SK-N-SH treated with all-trans-retinoic acid at 6 μM for 48 hours (cell line): ENCODE data around the gene MAD2L2.

Experiments
- ATAC-seq: fragments of 200-7000 bp; cut with Tn5 transposase; 3 replicates; pipeline ENCODE4 v1.9.1; 2020; ENCODE audit warnings: mild to moderate bottlenecking, moderate library complexity
- ARNTL ChIP-seq: fragments of 450-650 bp; formaldehyde crosslinking; IDR thresholded peaks from 2 replicates; pipeline ENCODE4 v1.5.0; 2020; ENCODE audit warnings: low read depth, mild to moderate bottlenecking, moderate library complexity, borderline replicate concordance
- BACH2 ChIP-seq: fragments of 250-450 bp; sonication (Bioruptor Pico); IDR thresholded peaks from 2 replicates; pipeline ENCODE4 v1.9.0; 2021; ENCODE audit warnings: mild to moderate bottlenecking, borderline replicate concordance
- CSDC2 ChIP-seq: fragments of 250-450 bp; sonication (Bioruptor Pico); IDR thresholded peaks from 2 replicates; pipeline ENCODE4 v1.5.0; 2020; ENCODE audit warnings: mild to moderate bottlenecking, moderate library complexity
- ESRRG ChIP-seq: fragments of 250-450 bp; sonication (Bioruptor Pico); IDR thresholded peaks from 2 replicates; pipeline ENCODE4 v1.6.1; 2021; ENCODE audit warnings: mild to moderate bottlenecking
- GLIS3 ChIP-seq: fragments of 250-450 bp; sonication (Bioruptor Pico); IDR thresholded peaks from 2 replicates; pipeline ENCODE4 v1.5.0; 2020; ENCODE audit warnings: mild to moderate bottlenecking, moderate library complexity
- ISL1 ChIP-seq: fragments of 250-450 bp; sonication (Bioruptor Pico); IDR thresholded peaks from 2 replicates; pipeline ENCODE4 v2.1.2; 2022; ENCODE audit warnings: mild to moderate bottlenecking, moderate library complexity
- OSR1 ChIP-seq: fragments of 250-450 bp; sonication (Bioruptor Pico); IDR thresholded peaks from 2 replicates; pipeline ENCODE4 v1.8.0; 2022; ENCODE audit warnings: moderate library complexity, mild to moderate bottlenecking, inconsistent platforms
- PPARA ChIP-seq: fragments of 250-450 bp; sonication (Bioruptor Pico); IDR thresholded peaks from 2 replicates; pipeline ENCODE4 v1.5.0; 2020; ENCODE audit warnings: mild to moderate bottlenecking, borderline replicate concordance
- RARB ChIP-seq: fragments of 250-450 bp; sonication (Bioruptor Pico); IDR thresholded peaks from 2 replicates; pipeline ENCODE4 v1.8.0; 2021; ENCODE audit warnings: mild to moderate bottlenecking, moderate library complexity
- SNAI2 ChIP-seq: fragments of 250-450 bp; sonication (Bioruptor Pico); IDR thresholded peaks from 2 replicates; pipeline ENCODE4 v1.5.0; 2020; ENCODE audit warnings: mild to moderate bottlenecking, moderate library complexity
- TCF4 ChIP-seq: fragments of 250-450 bp; sonication (Bioruptor Pico); IDR thresholded peaks from 2 replicates; pipeline ENCODE4 v1.8.0; 2021; ENCODE audit warnings: mild to moderate bottlenecking, moderate library complexity, borderline replicate concordance
- ZC3H10 ChIP-seq: fragments of 250-450 bp; sonication (Bioruptor Pico); IDR thresholded peaks from 2 replicates; pipeline ENCODE4 v1.5.1; 2021; ENCODE audit warnings: mild to moderate bottlenecking, moderate library complexity
- ZFP30 ChIP-seq: fragments of 450-650 bp; formaldehyde crosslinking; IDR thresholded peaks from 2 replicates; pipeline ENCODE4 v1.5.0; 2022; ENCODE audit warnings: mild to moderate bottlenecking, moderate library complexity
- ZNF70 ChIP-seq: fragments of 450-650 bp; formaldehyde crosslinking; IDR thresholded peaks from 2 replicates; pipeline ENCODE4 v1.5.0; 2020; ENCODE audit warnings: mild to moderate bottlenecking, moderate library complexity
- ZNF8 ChIP-seq: fragments of 450-650 bp; formaldehyde crosslinking; IDR thresholded peaks from 2 replicates; pipeline ENCODE4 v1.5.0; 2020; ENCODE audit warnings: mild to moderate bottlenecking, moderate library complexity
- TF ChIP-seq, protein P1 (sequence below): fragments of 250-450 bp; sonication (Bioruptor Pico); IDR thresholded peaks from 2 replicates; pipeline ENCODE4 v1.8.0; 2020; ENCODE audit warnings: mild to moderate bottlenecking, moderate library complexity, borderline replicate concordance
- TF ChIP-seq, protein P2 (sequence below): fragments of 250-450 bp; sonication (Bioruptor Pico); IDR thresholded peaks from 2 replicates; pipeline ENCODE4 v1.5.1; 2021; ENCODE audit warnings: mild to moderate bottlenecking, moderate library complexity
- TF ChIP-seq, protein P3 (sequence below): fragments of 250-450 bp; sonication (Bioruptor Pico); IDR thresholded peaks from 2 replicates; pipeline ENCODE4 v1.5.0; 2020; ENCODE audit warnings: mild to moderate bottlenecking, moderate library complexity

The MAD2L2 gene

DNA sequence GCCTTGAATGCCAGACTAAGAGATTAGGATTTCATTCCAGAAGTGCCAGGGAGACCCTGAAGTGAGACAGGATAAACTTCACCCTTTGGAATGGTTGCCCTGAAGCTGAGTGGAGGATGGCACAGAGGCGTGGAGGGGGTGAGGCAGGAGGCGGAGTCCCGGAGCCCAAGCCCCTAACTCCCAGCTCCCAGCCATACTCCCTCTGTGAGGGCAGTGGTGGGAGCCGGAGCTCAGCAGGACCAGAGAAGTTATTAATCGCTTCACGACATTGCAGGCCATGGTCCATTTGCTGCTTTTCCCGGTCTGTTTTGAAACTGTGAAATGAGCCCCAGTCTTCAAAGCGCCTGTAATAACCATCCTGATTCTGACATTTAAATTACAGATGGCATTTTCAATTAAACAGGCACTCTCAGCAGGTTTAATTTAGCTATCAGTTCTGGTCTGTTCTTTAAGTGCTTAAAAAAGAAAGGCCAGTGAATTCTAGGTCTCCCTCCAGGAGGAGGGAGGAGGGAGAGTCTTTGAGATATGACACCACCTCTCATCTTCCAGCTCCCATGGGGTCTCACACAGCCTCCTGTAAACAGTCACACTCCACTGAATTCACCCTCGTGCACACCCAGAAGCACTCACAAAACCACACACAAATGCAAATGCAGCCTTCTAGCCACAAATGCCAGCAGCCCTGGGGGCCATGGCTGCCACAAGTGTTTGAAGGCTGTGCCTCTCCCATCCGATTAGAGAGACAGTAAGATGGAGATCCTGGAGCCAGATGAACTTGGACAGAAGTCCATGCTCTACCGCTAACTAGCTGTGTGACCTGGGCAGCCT is 46.4 kb downstream of the MAD2L2 start:
- ATAC-seq = no peak
- TF ChIP-seq OSR1 (CRISPR knock-in tag) (no peak), ESRRG (CRISPR knock-in tag) (no peak), ISL1 (no peak), ZC3H10 (CRISPR knock-in tag) (no peak), GLIS3 (CRISPR knock-in tag) (no peak), ZFP30 (CRISPR knock-in tag) (no peak), RARB (CRISPR knock-in tag) (no peak), PPARA (CRISPR knock-in tag) (no peak)
- TF ChIP-seq, protein P1, sequence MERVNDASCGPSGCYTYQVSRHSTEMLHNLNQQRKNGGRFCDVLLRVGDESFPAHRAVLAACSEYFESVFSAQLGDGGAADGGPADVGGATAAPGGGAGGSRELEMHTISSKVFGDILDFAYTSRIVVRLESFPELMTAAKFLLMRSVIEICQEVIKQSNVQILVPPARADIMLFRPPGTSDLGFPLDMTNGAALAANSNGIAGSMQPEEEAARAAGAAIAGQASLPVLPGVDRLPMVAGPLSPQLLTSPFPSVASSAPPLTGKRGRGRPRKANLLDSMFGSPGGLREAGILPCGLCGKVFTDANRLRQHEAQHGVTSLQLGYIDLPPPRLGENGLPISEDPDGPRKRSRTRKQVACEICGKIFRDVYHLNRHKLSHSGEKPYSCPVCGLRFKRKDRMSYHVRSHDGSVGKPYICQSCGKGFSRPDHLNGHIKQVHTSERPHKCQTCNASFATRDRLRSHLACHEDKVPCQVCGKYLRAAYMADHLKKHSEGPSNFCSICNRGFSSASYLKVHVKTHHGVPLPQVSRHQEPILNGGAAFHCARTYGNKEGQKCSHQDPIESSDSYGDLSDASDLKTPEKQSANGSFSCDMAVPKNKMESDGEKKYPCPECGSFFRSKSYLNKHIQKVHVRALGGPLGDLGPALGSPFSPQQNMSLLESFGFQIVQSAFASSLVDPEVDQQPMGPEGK (CRISPR knock-in tag) = no peak
- TF ChIP-seq, protein P2, sequence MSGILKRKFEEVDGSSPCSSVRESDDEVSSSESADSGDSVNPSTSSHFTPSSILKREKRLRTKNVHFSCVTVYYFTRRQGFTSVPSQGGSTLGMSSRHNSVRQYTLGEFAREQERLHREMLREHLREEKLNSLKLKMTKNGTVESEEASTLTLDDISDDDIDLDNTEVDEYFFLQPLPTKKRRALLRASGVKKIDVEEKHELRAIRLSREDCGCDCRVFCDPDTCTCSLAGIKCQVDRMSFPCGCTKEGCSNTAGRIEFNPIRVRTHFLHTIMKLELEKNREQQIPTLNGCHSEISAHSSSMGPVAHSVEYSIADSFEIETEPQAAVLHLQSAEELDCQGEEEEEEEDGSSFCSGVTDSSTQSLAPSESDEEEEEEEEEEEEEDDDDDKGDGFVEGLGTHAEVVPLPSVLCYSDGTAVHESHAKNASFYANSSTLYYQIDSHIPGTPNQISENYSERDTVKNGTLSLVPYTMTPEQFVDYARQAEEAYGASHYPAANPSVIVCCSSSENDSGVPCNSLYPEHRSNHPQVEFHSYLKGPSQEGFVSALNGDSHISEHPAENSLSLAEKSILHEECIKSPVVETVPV = no peak

DNA sequence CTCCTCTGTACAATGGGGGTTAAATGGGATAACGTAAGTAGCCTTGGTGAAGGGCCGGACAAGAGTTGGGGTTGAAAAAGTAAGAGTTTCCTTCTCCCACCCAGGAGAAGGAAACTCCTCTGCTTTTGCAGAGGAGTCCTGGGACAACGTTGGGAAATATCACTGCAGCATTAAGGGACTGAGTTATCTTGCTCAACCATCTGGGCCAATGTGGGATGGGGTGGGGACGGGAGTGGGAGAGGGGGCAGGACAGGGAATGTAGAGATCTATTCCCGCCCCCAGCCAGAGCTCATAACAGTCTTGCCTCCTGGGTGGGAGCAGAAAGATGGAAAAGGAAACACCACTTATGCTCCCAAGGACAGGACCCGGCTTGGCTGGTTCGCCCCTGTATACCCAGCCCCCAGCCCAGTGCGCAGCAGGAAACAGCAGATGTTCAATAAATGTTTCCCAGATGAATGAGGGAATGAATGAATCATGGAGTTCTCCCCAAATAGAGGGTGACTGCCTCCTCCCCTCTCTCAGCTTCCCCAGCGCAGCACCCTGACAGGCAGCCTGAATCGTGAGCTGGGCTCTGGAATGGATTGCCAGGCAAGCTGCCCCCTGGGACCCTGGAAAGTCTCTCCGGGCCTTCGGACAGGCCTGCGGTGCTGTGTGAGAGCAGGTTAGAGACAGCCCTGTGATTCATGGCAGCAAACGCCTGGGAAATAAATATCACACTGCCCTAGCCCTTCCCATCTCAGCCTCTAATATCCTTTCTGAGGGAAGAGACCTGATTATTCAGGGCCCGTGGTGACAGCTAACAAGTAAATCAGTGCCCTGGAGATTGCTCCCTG is 51.5 kb downstream of the MAD2L2 start:
- no peak for TF ChIP-seq SNAI2 (CRISPR knock-in tag)
- no peak for ATAC-seq

DNA sequence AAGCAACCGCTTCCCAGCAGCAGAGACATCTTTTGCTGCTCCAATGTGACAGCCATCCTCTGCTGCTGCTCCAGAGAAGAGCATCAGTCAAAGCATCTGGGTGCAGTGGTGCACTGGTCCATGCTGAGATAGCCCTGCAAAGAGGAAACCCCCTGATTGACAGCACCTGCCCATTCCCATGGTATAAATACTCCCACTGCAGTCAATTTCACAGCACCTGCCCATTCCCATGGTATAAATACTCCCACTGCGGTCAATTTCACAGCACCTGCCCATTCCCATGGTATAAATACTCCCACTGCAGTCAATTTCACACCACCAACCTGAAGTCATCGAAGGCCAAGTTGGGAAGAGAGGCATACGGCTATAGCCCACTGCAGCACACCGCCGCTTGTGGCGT is 52.2 kb downstream of the MAD2L2 start:
- TF ChIP-seq CSDC2 (no peak), TCF4 (CRISPR knock-in tag) (no peak), ZC3H10 (CRISPR knock-in tag) (no peak)
- TF ChIP-seq, all 23 proteins: peak for 0
- no peak for ATAC-seq

DNA sequence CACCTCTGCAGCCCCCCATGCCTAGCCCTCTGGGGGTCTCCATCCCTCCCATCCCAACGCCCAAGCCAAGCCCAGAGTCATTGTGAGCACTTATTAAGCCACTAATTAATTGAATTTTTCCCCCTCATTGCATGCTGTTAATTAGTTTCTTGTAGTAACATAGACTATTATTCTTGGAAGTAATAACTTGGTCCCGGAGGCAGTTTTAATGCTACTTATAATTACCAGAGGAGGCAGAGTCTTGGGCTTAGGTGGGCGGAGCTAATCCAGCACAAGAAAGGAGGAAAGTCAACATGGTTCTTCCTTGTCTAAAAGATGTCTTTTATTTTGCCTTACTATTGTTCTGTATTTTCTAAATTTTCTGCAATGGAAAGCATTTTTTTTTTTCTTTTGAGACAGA is 54.4 kb downstream of the MAD2L2 start:
- no peak for ATAC-seq

More for the DNA sequence above, 54.4 kb downstream of the MAD2L2 start:
- TF ChIP-seq ARNTL (CRISPR knock-in tag) = no peak
- TF ChIP-seq RARB (CRISPR knock-in tag) = no peak
- TF ChIP-seq ISL1 = no peak
- no peak for TF ChIP-seq ZNF8 (CRISPR knock-in tag)
- TF ChIP-seq, protein P1 (CRISPR knock-in tag) = no peak
- TF ChIP-seq OSR1 (CRISPR knock-in tag) = no peak
- TF ChIP-seq CSDC2 = no peak
- no peak for TF ChIP-seq ZNF70 (CRISPR knock-in tag)
- no peak for TF ChIP-seq BACH2
- TF ChIP-seq GLIS3 (CRISPR knock-in tag) = no peak
- no peak for TF ChIP-seq PPARA (CRISPR knock-in tag)
- TF ChIP-seq, protein P3, sequence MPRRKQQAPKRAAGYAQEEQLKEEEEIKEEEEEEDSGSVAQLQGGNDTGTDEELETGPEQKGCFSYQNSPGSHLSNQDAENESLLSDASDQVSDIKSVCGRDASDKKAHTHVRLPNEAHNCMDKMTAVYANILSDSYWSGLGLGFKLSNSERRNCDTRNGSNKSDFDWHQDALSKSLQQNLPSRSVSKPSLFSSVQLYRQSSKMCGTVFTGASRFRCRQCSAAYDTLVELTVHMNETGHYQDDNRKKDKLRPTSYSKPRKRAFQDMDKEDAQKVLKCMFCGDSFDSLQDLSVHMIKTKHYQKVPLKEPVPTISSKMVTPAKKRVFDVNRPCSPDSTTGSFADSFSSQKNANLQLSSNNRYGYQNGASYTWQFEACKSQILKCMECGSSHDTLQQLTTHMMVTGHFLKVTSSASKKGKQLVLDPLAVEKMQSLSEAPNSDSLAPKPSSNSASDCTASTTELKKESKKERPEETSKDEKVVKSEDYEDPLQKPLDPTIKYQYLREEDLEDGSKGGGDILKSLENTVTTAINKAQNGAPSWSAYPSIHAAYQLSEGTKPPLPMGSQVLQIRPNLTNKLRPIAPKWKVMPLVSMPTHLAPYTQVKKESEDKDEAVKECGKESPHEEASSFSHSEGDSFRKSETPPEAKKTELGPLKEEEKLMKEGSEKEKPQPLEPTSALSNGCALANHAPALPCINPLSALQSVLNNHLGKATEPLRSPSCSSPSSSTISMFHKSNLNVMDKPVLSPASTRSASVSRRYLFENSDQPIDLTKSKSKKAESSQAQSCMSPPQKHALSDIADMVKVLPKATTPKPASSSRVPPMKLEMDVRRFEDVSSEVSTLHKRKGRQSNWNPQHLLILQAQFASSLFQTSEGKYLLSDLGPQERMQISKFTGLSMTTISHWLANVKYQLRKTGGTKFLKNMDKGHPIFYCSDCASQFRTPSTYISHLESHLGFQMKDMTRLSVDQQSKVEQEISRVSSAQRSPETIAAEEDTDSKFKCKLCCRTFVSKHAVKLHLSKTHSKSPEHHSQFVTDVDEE (CRISPR knock-in tag) = no peak
- TF ChIP-seq ESRRG (CRISPR knock-in tag) = no peak
- TF ChIP-seq, all 23 proteins: peak for 0
